Endothelial cell of umbilical vein (primary cell): ENCODE results near the gene EIF4E1B. TPM values are rescaled to one million over a fixed set of nuclear protein-coding genes. Genes with fewer than 3 reads are reported as not detected.

ENCODE experiments used
- BruUV-seq: library from RNA; stranded (reverse); fragments of 400-500 nt; replicated peaks from 2 replicates; lab custom pipeline; 2021; lab: Mats Ljungman, UMichigan
- CTCF ChIA-PET: fragments of 300-600, 350-600 bp; sonication (Branson Sonifier 250); formaldehyde crosslinking; loops from one replicate; lab custom pipeline; 2021; ENCODE audit warnings: antibody characterized with exemption, inconsistent platforms; lab: Charles Lee
- POLR2A ChIA-PET: fragments of 300-600, 350-600 bp; sonication (Branson Sonifier 250); formaldehyde crosslinking; loops from one replicate; lab custom pipeline; 2021; ENCODE audit warnings: antibody characterized with exemption, inconsistent platforms; lab: Charles Lee
- DNase-seq: peaks from one replicate; pipeline ENCODE4 v3.0.0-alpha.2; 2011; ENCODE audit warnings: low read depth, low spot score
- FAIRE-seq: peaks from 2 replicates; lab custom pipeline; 2011; peaks lifted over from hg19 to GRCh38; lab: Jason Lieb, UNC
- H2AFZ ChIP-seq: 2 replicates; pipeline ENCODE4 v1.6.0; 2012; ENCODE audit warnings: low read depth, low read length, control low read depth, inconsistent platforms
- H3K27ac ChIP-seq: 2 replicates; pipeline ENCODE4 v1.5.1; 2011; ENCODE audit warnings: low read depth, mild to moderate bottlenecking, control low read depth, low read length, moderate library complexity; ENCODE audit not compliant: insufficient read depth
- H3K27me3 ChIP-seq, 2 experiments: 2 replicates each; pipeline versions ENCODE4 v1.6.0 to v1.6.1; 2011; ENCODE audit warnings: low read length in 2 of 2, mixed read lengths in 1 of 2; ENCODE audit not compliant: control insufficient read depth in 2 of 2, insufficient read depth in 2 of 2
- H3K36me3 ChIP-seq, 2 experiments: 2 replicates in 1 of 2; 3 replicates in 1 of 2; pipeline ENCODE4 v1.5.1; 2011; ENCODE audit warnings: low read length in 2 of 2, mild to moderate bottlenecking in 1 of 2, moderate library complexity in 1 of 2; ENCODE audit not compliant: control insufficient read depth in 2 of 2, insufficient read depth in 2 of 2; ENCODE audit errors: extremely low read depth in 1 of 2
- H3K4me1 ChIP-seq: 3 replicates; pipeline ENCODE4 v1.5.1; 2011; ENCODE audit warnings: mild to moderate bottlenecking, low read length; ENCODE audit not compliant: control insufficient read depth, insufficient read depth; ENCODE audit errors: extremely low read depth
- H3K4me2 ChIP-seq: 2 replicates; pipeline ENCODE4 v1.6.1; 2011; ENCODE audit warnings: low read length, control low read depth, mixed read lengths; ENCODE audit not compliant: insufficient read depth
- H3K4me3 ChIP-seq, 3 experiments: fragments of 200-600 bp in 1 of 3; sonication (generic), shearing (Covaris generic) in 1 of 3; replicated peaks in 1 of 3; 2 replicates each; pipeline ENCODE4 v1.5.1; 2011 to 2016; ENCODE audit warnings: control low read depth in 3 of 3, low read length in 3 of 3, mild to moderate bottlenecking in 2 of 3, inconsistent platforms in 1 of 3, low read depth in 1 of 3, moderate library complexity in 1 of 3; ENCODE audit not compliant: insufficient read depth in 1 of 3
- H3K79me2 ChIP-seq: 2 replicates; pipeline ENCODE4 v1.6.0; 2012; ENCODE audit warnings: low read length, inconsistent platforms; ENCODE audit not compliant: control insufficient read depth, insufficient read depth
- H3K9ac ChIP-seq: replicated peaks from 2 replicates; pipeline ENCODE3; 2011; ENCODE audit warnings: low read length, control low read depth; ENCODE audit not compliant: insufficient read depth; ENCODE audit errors: extremely low read depth
- H3K9me1 ChIP-seq: replicated peaks from 3 replicates; pipeline ENCODE4 v1.6.0; 2011; ENCODE audit warnings: mild to moderate bottlenecking, low read length; ENCODE audit not compliant: control insufficient read depth, insufficient read depth; ENCODE audit errors: extremely low read depth
- H3K9me3 ChIP-seq: replicated peaks from 2 replicates; pipeline ENCODE4 v1.5.1; 2012; ENCODE audit warnings: low read length, inconsistent platforms; ENCODE audit not compliant: control insufficient read depth, insufficient read depth
- H4K20me1 ChIP-seq: replicated peaks from 2 replicates; pipeline ENCODE3; 2011; ENCODE audit warnings: mild to moderate bottlenecking, low read length; ENCODE audit not compliant: control insufficient read depth, insufficient read depth; ENCODE audit errors: extremely low read depth
- CTCF ChIP-seq, 2 donors: IDR thresholded peaks; 1 replicate in 1 of 2; 2 replicates in 1 of 2; pipeline ENCODE4 v1.5.1; 2011; ENCODE audit warnings: low read length in 2 of 2, mild to moderate bottlenecking in 2 of 2, moderate library complexity in 2 of 2, control low read depth in 1 of 2, inconsistent platforms in 1 of 2, low read depth in 1 of 2; ENCODE audit not compliant: insufficient read depth in 1 of 2; ENCODE audit errors: extremely low read depth in 1 of 2
- EZH2 ChIP-seq: IDR thresholded peaks from 2 replicates; pipeline ENCODE4 v1.6.1; 2012; ENCODE audit warnings: borderline replicate concordance, low read depth, mild to moderate bottlenecking, moderate library complexity, low read length, inconsistent platforms; ENCODE audit not compliant: severe bottlenecking
- FOS ChIP-seq: IDR thresholded peaks from 2 replicates; pipeline ENCODE4 v1.6.1; 2011; ENCODE audit warnings: mild to moderate bottlenecking, low read length, moderate library complexity, borderline replicate concordance; ENCODE audit not compliant: insufficient read depth
- GATA2 ChIP-seq: IDR thresholded peaks from 2 replicates; pipeline ENCODE4 v1.7.0; 2011; ENCODE audit warnings: low read depth, mild to moderate bottlenecking, moderate library complexity, mixed read lengths, low read length; ENCODE audit not compliant: insufficient read length, insufficient read depth
- JUN ChIP-seq: IDR thresholded peaks from 2 replicates; pipeline ENCODE4 v1.6.1; 2011; ENCODE audit warnings: borderline replicate concordance, low read depth; ENCODE audit not compliant: insufficient read length, insufficient read depth
- MAX ChIP-seq: IDR thresholded peaks from 2 replicates; pipeline ENCODE4 v1.6.1; 2011; ENCODE audit not compliant: insufficient read depth, insufficient read length
- MYC ChIP-seq: IDR thresholded peaks from one replicate; pipeline ENCODE4 v1.6.1; 2011; ENCODE audit warnings: mild to moderate bottlenecking, low read depth, low read length
- POLR2A ChIP-seq: IDR thresholded peaks from 2 replicates; pipeline ENCODE4 v1.6.1; 2012; ENCODE audit warnings: low read depth, mild to moderate bottlenecking, control low read depth, low read length
- POLR2AphosphoS5 ChIP-seq: IDR thresholded peaks from 2 replicates; pipeline ENCODE4 v1.6.1; 2012; ENCODE audit warnings: low read depth, mild to moderate bottlenecking, control low read depth, low read length, moderate library complexity; ENCODE audit not compliant: insufficient read depth
- dilution Hi-C: fragments of 300-500 bp; cut with MboI; formaldehyde crosslinking; loops from one replicate; pipeline ENCODE4 v1.15.0; 2019; ENCODE audit warnings: low sequenced_read_pairs; ENCODE audit not compliant: extremely low pct_ligation_motif_present
- intact Hi-C: fragments of 100-400 bp; cut with micrococcal nuclease; formaldehyde crosslinking; loops from one replicate; pipeline ENCODE4 v1.10.0; 2022
- polyA plus RNA-seq, 4 experiments: library from polyadenylated mRNA; depleted of rRNA in 3 of 4; stranded (reverse) in 3 of 4; unstranded in 1 of 4; fragments of >200 nt; gene quantifications; 2 replicates each; pipeline versions ENCODE4 v1.2.1 to v1.2.3, GENCODE V29; 2011 to 2012; ENCODE audit warnings: missing spikeins in 1 of 4
- total RNA-seq: library from RNA; stranded (reverse); gene quantifications from 2 replicates; pipeline ENCODE4 v1.2.3, GENCODE V29; 2021

Gene EIF4E1B
- total and polyA plus RNA-seq, 2 donors (not counting 3 experiments of a cell fraction or from before 2014, with no cell fraction given), result not detected

- Histone ChIP-seq H3K79me2 (no peaks in the 10 kb centered on the region), H3K9me3 (no peaks in the 10 kb centered on the region), H3K27me3 (peaks cover 7 to 18% of the 10 kb centered on the region in 2 experiments), H4K20me1 (no peaks in the 10 kb centered on the region), H3K4me3 (no peak overlapping the region), H3K27ac (no peak overlapping the region), H3K4me1 (no peaks in the 10 kb centered on the region), H3K9me1 (no peaks in the 10 kb centered on the region), H3K36me3 (no peaks in the 10 kb centered on the region), H2AFZ (no peak overlapping the region), H3K4me2 (no peak overlapping the region), H3K9ac (no peak overlapping the region)
- TF ChIP-seq EZH2, result no peak
- TF ChIP-seq JUN, result no peak
- TF ChIP-seq POLR2AphosphoS5, result no peak
- no peak for TF ChIP-seq MAX
- no peak for TF ChIP-seq POLR2A
- no peak for TF ChIP-seq FOS
- TF ChIP-seq MYC, result no peak
- TF ChIP-seq CTCF (IDR thresholded peaks at IDR 0.05; ENCODE audit: extremely low read depth in 1 of 2, insufficient read depth in 1 of 2, low read depth in 1 of 2, low read length in 2 of 2), result no peak
- no peak for TF ChIP-seq GATA2
- DNase-seq, result no peak
- ChIA-PET CTCF (no interaction called here), POLR2A (no interaction called here)
- no peak for FAIRE-seq
- no TSS peak for BruUV-seq
- intact Hi-C loops (loop anchor here (10.0 kb wide), 1 partner anchor 220 kb away; no protein-coding TSS in a partner anchor), dilution Hi-C loops (no loop called here)
Measured at GRCh38 chr5:176664479-176664878, 34.0 kb downstream of the EIF4E1B start.
